H9 (cell line): ENCODE results near the gene MYL3. TPM values are rescaled to one million over a fixed set of nuclear protein-coding genes. Genes with fewer than 3 reads are reported as not detected.

Experiments
- DNase-seq: peaks from one replicate; pipeline ENCODE4 v3.0.0-alpha.2; 2017
- H2AFZ ChIP-seq: one replicate; pipeline ENCODE4 v1.6.1; 2013; ENCODE audit warnings: mild to moderate bottlenecking, low read length, control low read depth, moderate library complexity
- H2AK5ac ChIP-seq: 2 replicates; pipeline ENCODE4 v1.6.1; 2013; ENCODE audit warnings: low read length, control low read depth, mixed read lengths; ENCODE audit not compliant: insufficient read length
- H2BK120ac ChIP-seq: one replicate; pipeline ENCODE4 v1.6.1; 2013; ENCODE audit warnings: low read depth, mild to moderate bottlenecking, low read length, control low read depth, inconsistent platforms; ENCODE audit not compliant: poor library complexity, severe bottlenecking
- H2BK12ac ChIP-seq: 2 replicates; pipeline ENCODE4 v1.6.1; 2013; ENCODE audit warnings: low read length, control low read depth, mixed read lengths, low read depth; ENCODE audit not compliant: insufficient read length
- H2BK15ac ChIP-seq: 2 replicates; pipeline ENCODE4 v1.6.1; 2013; ENCODE audit warnings: low read depth, low read length, control low read depth
- H2BK20ac ChIP-seq: one replicate; pipeline ENCODE4 v1.6.1; 2013; ENCODE audit warnings: low read depth, mild to moderate bottlenecking, low read length, control low read depth, inconsistent platforms; ENCODE audit not compliant: poor library complexity, severe bottlenecking
- H2BK5ac ChIP-seq: 2 replicates; pipeline ENCODE4 v1.6.1; 2013; ENCODE audit warnings: low read length, control low read depth, mixed read lengths; ENCODE audit not compliant: insufficient read length
- H3K14ac ChIP-seq: 2 replicates; pipeline ENCODE4 v1.6.1; 2013; ENCODE audit warnings: low read length, control low read depth; ENCODE audit not compliant: insufficient read depth
- H3K18ac ChIP-seq: 2 replicates; pipeline ENCODE4 v1.6.1; 2013; ENCODE audit warnings: low read depth, mild to moderate bottlenecking, mixed read lengths, low read length, control low read depth; ENCODE audit not compliant: insufficient read length
- H3K23ac ChIP-seq: 2 replicates; pipeline ENCODE4 v1.6.1; 2013; ENCODE audit warnings: low read length, control low read depth, mixed read lengths, low read depth; ENCODE audit not compliant: insufficient read length
- H3K23me2 ChIP-seq: 2 replicates; pipeline ENCODE4 v1.6.1; 2013; ENCODE audit warnings: low read depth, mild to moderate bottlenecking, mixed read lengths, low read length, control low read depth; ENCODE audit not compliant: insufficient read length, poor library complexity, severe bottlenecking
- H3K27ac ChIP-seq: 2 replicates; pipeline ENCODE4 v1.5.1; 2013; ENCODE audit warnings: low read length, control low read depth, mixed read lengths, low read depth; ENCODE audit not compliant: insufficient read length
- H3K27me3 ChIP-seq: 2 replicates; pipeline ENCODE4 v1.6.1; 2013; ENCODE audit warnings: low read length, control low read depth, inconsistent platforms; ENCODE audit not compliant: insufficient read depth
- H3K4ac ChIP-seq: 2 replicates; pipeline ENCODE4 v1.6.1; 2013; ENCODE audit warnings: low read depth, mild to moderate bottlenecking, control low read depth, inconsistent platforms, low read length, moderate library complexity
- H3K4me1 ChIP-seq: 2 replicates; pipeline ENCODE4 v1.6.1; 2013; ENCODE audit warnings: low read length, control low read depth, inconsistent platforms; ENCODE audit not compliant: insufficient read depth
- H3K4me2 ChIP-seq: 2 replicates; pipeline ENCODE4 v1.6.1; 2013; ENCODE audit warnings: low read length, control low read depth, mixed read lengths; ENCODE audit not compliant: insufficient read length, insufficient read depth
- H3K56ac ChIP-seq: 2 replicates; pipeline ENCODE4 v1.6.1; 2013; ENCODE audit warnings: low read depth, mild to moderate bottlenecking, mixed read lengths, low read length, control low read depth; ENCODE audit not compliant: insufficient read length
- H3K79me1 ChIP-seq: 2 replicates; pipeline ENCODE4 v1.6.1; 2013; ENCODE audit warnings: low read depth, mild to moderate bottlenecking, moderate library complexity, low read length, control low read depth, inconsistent platforms; ENCODE audit not compliant: insufficient read depth, poor library complexity, severe bottlenecking
- H3K79me2 ChIP-seq: 2 replicates; pipeline ENCODE4 v1.6.1; 2013; ENCODE audit warnings: low read length, control low read depth, inconsistent platforms; ENCODE audit not compliant: insufficient read depth
- H3K9ac ChIP-seq: 2 replicates; pipeline ENCODE4 v1.6.1; 2013; ENCODE audit warnings: low read length, control low read depth, mixed read lengths; ENCODE audit not compliant: insufficient read length; ENCODE audit errors: extremely low read depth
- H3K9me3 ChIP-seq: one replicate; pipeline ENCODE4 v1.6.1; 2013; ENCODE audit warnings: low read depth, low read length, inconsistent platforms; ENCODE audit not compliant: control insufficient read depth
- H3T11ph ChIP-seq: one replicate; pipeline ENCODE4 v1.6.1; 2013; ENCODE audit warnings: mild to moderate bottlenecking, low read length, control low read depth, inconsistent platforms
- H4K20me1 ChIP-seq: one replicate; pipeline ENCODE4 v1.6.1; 2013; ENCODE audit not compliant: control insufficient read depth, insufficient read length, insufficient read depth
- H4K5ac ChIP-seq: 2 replicates; pipeline ENCODE4 v1.6.1; 2013; ENCODE audit warnings: low read depth, mild to moderate bottlenecking, mixed read lengths, low read length, control low read depth; ENCODE audit not compliant: insufficient read length
- H4K8ac ChIP-seq: replicated peaks from 2 replicates; pipeline ENCODE4 v1.6.1; 2013; ENCODE audit warnings: low read length, control low read depth, mixed read lengths, low read depth; ENCODE audit not compliant: insufficient read length
- H4K91ac ChIP-seq: 2 replicates; pipeline ENCODE4 v1.6.1; 2013; ENCODE audit warnings: low read depth, mild to moderate bottlenecking, moderate library complexity, mixed read lengths, low read length, control low read depth; ENCODE audit not compliant: insufficient read length
- H3K27ac Mint-ChIP-seq, 3 experiments: 2 replicates in 2 of 3; 3 replicates in 1 of 3; pipeline ENCODE4 v1.8.0; 2020 to 2021; ENCODE audit warnings: mixed read lengths in 3 of 3, mild to moderate bottlenecking in 1 of 3, moderate library complexity in 1 of 3
- H3K27me3 Mint-ChIP-seq: 2 replicates; pipeline ENCODE4 v1.8.0; 2021; ENCODE audit warnings: low read depth, mild to moderate bottlenecking, moderate library complexity, mixed read lengths
- H3K36me3 Mint-ChIP-seq, 3 experiments: 2 replicates in 2 of 3; 3 replicates in 1 of 3; pipeline ENCODE4 v1.8.0; 2020 to 2021; ENCODE audit warnings: low read depth in 3 of 3, mixed read lengths in 3 of 3; ENCODE audit not compliant: insufficient read depth in 1 of 3
- H3K4me1 Mint-ChIP-seq, 2 experiments: 2 replicates each; pipeline ENCODE4 v1.8.0; 2020; ENCODE audit warnings: mixed read lengths in 2 of 2
- H3K4me3 Mint-ChIP-seq, 2 experiments: 2 replicates in 1 of 2; 3 replicates in 1 of 2; pipeline ENCODE4 v1.8.0; 2020 to 2021; ENCODE audit warnings: mild to moderate bottlenecking in 2 of 2, mixed read lengths in 2 of 2, moderate library complexity in 1 of 2
- H3K9me3 Mint-ChIP-seq, 2 experiments: 2 replicates in 1 of 2; 3 replicates in 1 of 2; pipeline ENCODE4 v1.8.0; 2020; ENCODE audit warnings: mild to moderate bottlenecking in 2 of 2, mixed read lengths in 2 of 2, moderate library complexity in 1 of 2
- WGBS: extraction: QIAGEN DNeasy Blood & Tissue Kit; methylation state at CpG from one replicate; pipeline ENCODE4 v1.1.7; 2013; ENCODE audit warnings: missing lambda C conversion rate, low lambda C conversion rate, mixed read lengths; ENCODE audit not compliant: insufficient read length; ENCODE audit errors: extremely low coverage; 5-methylcytosine and 5-hydroxymethylcytosine counted together
- total RNA-seq: library from RNA; stranded (reverse); gene quantifications from 2 replicates; pipeline ENCODE4 v1.2.1, GENCODE V29; 2021
- TF ChIP-seq, protein P1 (sequence below): fragments of 200-600 bp; sonication (generic); conservative IDR thresholded peaks from 3 replicates; pipeline ENCODE4 v1.8.0; 2021; ENCODE audit warnings: antibody characterized with exemption, mild to moderate bottlenecking

MYL3 gene
- total RNA-seq, 1 experiment from 2014 or later = 0.24 TPM

DNA sequence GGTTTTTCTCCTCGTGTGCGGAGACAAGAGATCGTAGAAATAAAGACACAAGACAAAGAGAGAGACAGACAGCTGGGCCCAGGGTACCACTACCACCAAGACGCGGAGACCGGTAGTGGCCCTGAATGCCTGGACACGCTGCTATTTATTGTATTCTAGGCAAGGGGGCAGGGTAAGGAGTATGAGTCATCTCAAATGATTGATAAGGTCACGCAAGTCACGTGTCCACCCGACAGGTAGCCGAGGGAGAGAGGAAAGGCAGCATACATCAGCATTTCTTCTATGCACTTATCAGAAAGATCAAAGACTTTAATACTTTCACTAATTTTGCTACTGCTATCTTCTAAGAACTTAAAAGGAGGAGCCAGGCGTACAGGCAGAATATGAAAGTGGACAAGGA, 28.2 kb downstream of the MYL3 start:
- Histone ChIP-seq H3K9ac (no peak overlapping the region), H2BK12ac (no peak overlapping the region), H4K91ac (no peak overlapping the region), H4K20me1 (no peaks in the 10 kb centered on the region), H3K4ac (no peak overlapping the region), H2AK5ac (no peak overlapping the region), H2AFZ (no peak overlapping the region), H3K23me2 (no peaks in the 10 kb centered on the region), H3K18ac (no peak overlapping the region), H2BK5ac (no peak overlapping the region), H3K79me1 (no peaks in the 10 kb centered on the region), H4K8ac (no peak overlapping the region), H3T11ph (no peak overlapping the region), H3K4me1 (no peaks in the 10 kb centered on the region), H3K56ac (no peak overlapping the region), H3K4me2 (no peak overlapping the region), H3K27ac (no peak overlapping the region), H2BK120ac (no peak overlapping the region), H2BK15ac (no peak overlapping the region), H3K27me3 (no peaks in the 10 kb centered on the region), H3K14ac (no peak overlapping the region), H2BK20ac (no peak overlapping the region), H3K79me2 (no peaks in the 10 kb centered on the region), H3K23ac (no peak overlapping the region), H4K5ac (no peak overlapping the region), H3K9me3 (peaks cover 6% of the 10 kb centered on the region)
- Mint-ChIP-seq H3K27ac (no peak overlapping the region; a peak in 1 of 7 replicates), H3K9me3 (peaks cover 21 to 24% of the 10 kb centered on the region in 2 experiments), H3K27me3 (peaks cover 10% of the 10 kb centered on the region), H3K4me1 (peaks cover 3 to 4% of the 10 kb centered on the region in 2 experiments), H3K36me3 (peaks cover 0 to 13% (median 3%) of the 10 kb centered on the region in 3 experiments; a peak in 5 of 7 replicates), H3K4me3 (no peak overlapping the region; a peak in 1 of 5 replicates)
- TF ChIP-seq, protein P1, sequence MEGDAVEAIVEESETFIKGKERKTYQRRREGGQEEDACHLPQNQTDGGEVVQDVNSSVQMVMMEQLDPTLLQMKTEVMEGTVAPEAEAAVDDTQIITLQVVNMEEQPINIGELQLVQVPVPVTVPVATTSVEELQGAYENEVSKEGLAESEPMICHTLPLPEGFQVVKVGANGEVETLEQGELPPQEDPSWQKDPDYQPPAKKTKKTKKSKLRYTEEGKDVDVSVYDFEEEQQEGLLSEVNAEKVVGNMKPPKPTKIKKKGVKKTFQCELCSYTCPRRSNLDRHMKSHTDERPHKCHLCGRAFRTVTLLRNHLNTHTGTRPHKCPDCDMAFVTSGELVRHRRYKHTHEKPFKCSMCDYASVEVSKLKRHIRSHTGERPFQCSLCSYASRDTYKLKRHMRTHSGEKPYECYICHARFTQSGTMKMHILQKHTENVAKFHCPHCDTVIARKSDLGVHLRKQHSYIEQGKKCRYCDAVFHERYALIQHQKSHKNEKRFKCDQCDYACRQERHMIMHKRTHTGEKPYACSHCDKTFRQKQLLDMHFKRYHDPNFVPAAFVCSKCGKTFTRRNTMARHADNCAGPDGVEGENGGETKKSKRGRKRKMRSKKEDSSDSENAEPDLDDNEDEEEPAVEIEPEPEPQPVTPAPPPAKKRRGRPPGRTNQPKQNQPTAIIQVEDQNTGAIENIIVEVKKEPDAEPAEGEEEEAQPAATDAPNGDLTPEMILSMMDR = no peak
- no peak for DNase-seq
- WGBS = no CpG with 5 or more reads among the region's 12 CpGs
